HG03025 (cell line): ENCODE data around the gene PRR19.
"Not testable (repeated sequence)": the region's sequence is repeated elsewhere in the genome, so short reads cannot be mapped to it uniquely, and the experiment has no call there.

Experiments used
- ATAC-seq: cut with Tn5 transposase; IDR thresholded peaks from one replicate; pipeline ENCODE4 v1.9.1; 2021; ENCODE audit warnings: mild to moderate bottlenecking, moderate library complexity; ENCODE audit not compliant: unreplicated experiment, low FRiP score

Gene PRR19

GRCh38 chr19:42323473-42323851, 21.5 kb downstream of the PRR19 start:
- ATAC-seq: no peak

- no peak for ATAC-seq
These were observed 22.1 kb downstream of the PRR19 start for GRCh38 chr19:42323852-42324654.

DNA sequence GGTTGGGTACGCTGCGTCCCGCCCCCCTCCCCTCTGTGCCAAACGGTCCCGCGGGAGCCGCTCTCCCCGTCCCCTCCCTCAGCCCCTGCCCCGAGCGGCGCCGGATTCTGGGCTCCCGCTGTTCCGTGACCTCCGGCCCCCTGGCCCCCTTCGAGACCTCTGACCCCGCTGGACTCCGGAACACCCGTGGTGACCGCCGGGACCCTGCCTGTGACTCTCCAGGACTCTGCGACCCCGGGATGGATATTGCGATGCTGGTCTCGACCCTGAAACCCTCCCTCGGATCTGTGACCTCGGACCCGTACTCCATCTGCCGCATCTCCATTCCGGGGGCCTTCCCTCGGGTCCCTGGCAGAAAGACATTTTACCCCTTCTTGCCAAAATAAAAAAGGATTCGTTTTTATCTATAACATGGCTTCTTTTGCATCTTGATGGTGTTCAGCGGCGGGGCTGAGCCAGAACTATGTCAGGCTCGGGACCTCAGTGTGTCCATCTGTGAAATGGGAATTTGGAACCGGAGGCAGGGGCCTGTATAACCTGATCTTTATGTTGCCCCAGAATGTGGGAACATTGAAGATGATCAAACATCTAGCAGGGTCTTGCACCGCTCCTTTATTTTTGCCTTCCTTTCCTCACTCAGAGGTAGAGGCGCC, 22.8 kb downstream of the PRR19 start:
- ATAC-seq: no peak

- ATAC-seq: peak; percentile 87
These were observed 23.5 kb downstream of the PRR19 start, which contains the start of gene MEGF8 for GRCh38 chr19:42325308-42325895. TSS of gene MEGF8 (plus strand) at chr19:42325635. CDS start at chr19:42326244, 609 bp downstream.

DNA sequence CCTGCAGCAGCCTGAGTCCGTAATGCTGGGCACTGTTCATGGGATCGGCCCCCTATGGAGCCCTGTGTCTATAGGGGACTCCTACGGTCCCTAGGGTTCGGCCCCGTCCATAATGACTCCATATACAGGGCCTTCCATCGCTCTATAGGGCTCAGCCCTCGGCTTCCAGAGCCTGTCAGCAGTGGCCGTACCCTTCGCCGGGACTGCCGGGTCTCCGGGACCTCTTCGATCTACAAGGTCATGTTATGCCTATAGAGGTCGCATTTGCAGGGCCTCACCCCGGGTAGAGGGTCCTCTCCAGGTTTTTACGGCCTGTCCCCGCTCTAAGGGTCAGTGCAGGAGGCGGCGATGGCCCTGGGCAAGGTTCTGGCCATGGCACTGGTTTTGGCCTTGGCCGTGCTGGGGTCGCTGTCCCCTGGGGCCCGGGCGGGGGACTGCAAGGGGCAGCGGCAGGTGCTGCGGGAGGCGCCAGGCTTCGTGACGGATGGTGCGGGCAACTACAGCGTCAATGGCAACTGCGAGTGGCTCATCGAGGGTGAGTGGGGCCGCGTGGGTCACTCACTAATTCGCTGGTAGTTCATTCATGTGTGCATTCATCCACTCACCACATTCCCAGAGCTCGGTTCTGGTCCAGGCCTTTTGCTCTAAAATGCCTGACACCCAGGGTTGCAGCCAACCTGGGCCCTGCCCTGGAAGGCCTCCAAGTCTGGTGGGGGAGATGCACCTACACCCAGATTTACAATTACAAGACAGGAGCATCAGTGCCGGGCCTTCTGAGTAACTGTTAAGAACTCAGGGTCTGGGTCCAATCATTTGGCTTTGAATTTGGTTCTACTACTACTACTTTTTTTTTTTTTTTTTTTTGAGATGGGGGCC, 24.2 kb downstream of the PRR19 start:
- peak; percentile 22 for ATAC-seq

- ATAC-seq: no peak
These were observed 25.0 kb downstream of the PRR19 start for GRCh38 chr19:42326969-42327368.

GRCh38 chr19:42327381-42327780, 25.4 kb downstream of the PRR19 start:
- no peak for ATAC-seq

- ATAC-seq: no peak
These were observed 26.2 kb downstream of the PRR19 start for GRCh38 chr19:42328106-42328505.

GRCh38 chr19:42328854-42329253, 26.9 kb downstream of the PRR19 start:
- ATAC-seq: no peak

GRCh38 chr19:42330241-42330711, 28.3 kb downstream of the PRR19 start:
- no peak for ATAC-seq

- ATAC-seq: not testable (repeated sequence)
These were observed 29.4 kb downstream of the PRR19 start for GRCh38 chr19:42331333-42331732.

DNA sequence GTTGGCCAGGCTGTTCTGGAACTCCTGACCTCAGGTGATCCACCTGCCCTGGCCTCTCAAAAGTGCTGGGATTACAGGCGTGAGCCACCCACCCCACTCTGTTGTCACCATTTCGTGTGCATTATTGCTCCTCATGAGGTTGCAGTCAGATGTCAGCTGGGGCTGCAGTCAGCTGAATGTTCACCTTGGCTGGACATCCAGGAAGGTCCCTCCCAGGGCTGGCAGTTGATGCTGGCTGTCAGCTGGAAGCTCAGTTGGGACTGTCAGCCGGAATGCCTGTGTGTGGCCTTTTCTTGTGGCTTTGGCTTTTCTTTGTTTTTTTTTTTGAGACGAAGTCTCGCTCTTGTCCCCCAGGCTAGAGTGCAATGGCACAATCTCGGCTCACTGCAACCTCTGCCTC, 30.1 kb downstream of the PRR19 start:
- ATAC-seq: no peak

DNA sequence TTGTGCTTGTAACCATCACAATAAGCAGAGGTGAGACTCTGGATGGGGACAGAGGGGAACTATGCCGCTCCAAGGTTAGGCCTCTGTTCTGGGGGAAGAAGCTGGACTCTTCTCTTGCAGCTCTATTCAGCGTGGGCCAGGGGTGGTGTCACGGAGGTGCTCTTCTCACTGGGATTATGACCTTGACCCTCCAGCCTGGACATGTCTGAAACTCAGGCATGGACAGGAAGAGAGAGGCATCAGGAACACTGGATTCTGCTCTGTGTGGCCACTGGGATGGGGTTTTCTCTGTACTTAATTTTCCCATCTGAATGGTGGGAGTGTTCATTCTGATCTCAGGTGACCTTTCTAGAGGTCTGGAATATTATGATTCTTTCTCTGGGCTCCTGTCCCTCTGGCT, 31.1 kb downstream of the PRR19 start:
- no peak for ATAC-seq

DNA sequence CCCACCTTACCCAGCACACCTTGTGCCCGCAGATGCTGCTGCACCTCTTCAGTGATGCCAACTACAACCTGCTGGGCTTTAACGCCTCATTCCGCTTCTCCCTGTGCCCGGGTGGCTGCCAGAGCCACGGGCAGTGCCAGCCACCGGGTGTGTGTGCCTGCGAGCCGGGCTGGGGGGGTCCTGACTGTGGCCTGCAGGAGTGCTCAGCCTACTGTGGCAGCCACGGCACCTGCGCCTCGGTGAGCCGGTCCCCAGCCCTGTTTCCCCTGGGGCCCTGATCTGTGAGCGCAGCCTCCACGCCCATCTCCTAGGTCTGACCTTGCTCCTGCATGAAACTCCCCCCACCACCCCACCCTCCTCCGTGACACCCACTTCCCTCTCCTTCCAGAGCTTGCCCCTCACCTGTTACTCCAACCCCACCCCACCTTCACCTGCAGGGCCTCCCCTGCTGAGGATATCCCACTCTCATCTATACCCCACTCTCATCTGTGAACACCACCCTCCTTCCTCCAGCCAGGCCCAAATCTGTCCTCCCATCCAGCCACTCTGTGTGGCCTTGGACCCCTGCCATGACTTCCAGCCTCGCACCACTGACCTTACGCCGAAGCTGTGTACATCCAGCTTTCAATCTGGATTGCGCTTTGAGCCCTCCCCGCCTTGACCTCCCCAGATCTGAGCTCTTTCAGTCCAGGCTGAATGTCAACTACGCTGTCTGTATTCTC, 32.2 kb downstream of the PRR19 start:
- no peak for ATAC-seq

GRCh38 chr19:42334697-42335373, 32.9 kb downstream of the PRR19 start:
- ATAC-seq: no peak

DNA sequence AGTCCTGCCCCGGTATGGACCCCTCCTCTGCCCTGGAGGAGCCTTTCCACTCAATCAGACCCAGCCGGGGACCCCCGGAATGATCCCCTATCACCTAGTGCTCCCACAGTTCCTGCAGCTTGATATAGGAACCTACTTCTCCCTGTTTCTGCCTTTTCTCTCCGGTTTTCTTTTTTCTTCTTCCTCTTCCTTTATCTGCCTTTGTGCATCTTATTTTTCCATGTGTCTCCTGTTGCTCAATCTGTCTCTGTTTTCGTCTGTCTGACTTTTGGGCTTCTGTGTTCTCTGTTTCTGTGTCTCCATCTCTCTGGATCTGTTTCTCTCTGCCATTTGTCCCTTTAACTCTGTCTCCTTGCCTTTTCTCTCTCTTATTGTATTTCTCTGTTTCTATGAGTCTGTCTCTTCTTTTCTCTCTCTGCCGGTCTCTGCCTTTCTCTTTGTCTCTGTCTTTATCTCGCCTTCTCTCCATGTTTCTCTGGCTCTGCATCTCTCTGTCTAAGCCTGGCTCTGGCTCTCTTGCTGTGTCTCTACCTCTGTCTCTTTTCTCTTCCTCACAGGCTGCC, 33.5 kb downstream of the PRR19 start:
- ATAC-seq: no peak

- no peak for ATAC-seq
These were observed 34.0 kb downstream of the PRR19 start for GRCh38 chr19:42335971-42336370.

DNA sequence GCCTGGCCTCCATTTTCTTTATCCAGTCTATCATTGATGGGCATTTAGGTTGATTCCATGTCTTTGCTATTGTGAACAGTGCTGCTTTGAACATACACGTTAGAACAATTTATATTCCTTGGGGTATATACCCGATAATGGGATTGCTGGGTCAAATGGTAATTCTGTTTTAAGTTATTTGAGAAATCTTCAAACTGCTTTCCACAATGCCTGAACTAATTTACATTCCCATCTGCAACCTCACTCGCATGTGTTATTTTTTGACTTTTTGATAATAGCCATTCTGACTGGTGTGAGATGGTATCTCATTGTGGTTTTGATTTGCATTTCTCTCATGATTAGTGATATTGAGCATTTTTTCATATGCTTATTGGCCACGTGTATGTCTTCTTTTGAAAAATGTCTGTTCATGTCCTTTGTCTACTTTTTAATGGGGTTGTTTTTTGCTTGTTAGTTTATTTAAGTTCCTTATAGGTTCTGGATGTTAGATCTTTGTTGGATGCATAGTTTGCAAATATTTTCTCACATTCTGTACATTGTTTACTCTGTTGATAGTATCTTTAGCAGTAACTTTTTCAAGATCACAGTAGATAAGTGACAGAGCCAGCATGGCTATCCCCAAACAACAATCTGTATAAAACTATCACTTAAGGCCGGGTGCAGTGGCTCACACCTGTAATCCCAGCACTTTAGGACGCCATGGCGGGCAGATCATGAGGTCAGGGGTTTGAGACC, 37.4 kb downstream of the PRR19 start:
- ATAC-seq: not testable (repeated sequence)
